Measurements from ENCODE around the gene ROR1.

Gene ROR1

GRCh38 chr1:63859480-63860275 lies 85.9 kb downstream of the ROR1 start:
- no peak for TF ChIP-seq CTCF (IDR thresholded peaks at IDR 0.05; ENCODE audit: low read depth, low read length)
- no peak for DNase-seq (ENCODE audit: low read depth in 2 of 2)
- no peak overlapping the region for H3K4me3 ChIP-seq (replicated peaks in 1 of 2; ENCODE audit: low read depth in 2 of 2, low read length in 2 of 2)

- DNase-seq (ENCODE audit: low read depth in 2 of 2) = no peak
- TF ChIP-seq CTCF (IDR thresholded peaks at IDR 0.05; ENCODE audit: low read depth, low read length) = no peak
- no peak overlapping the region for H3K4me3 ChIP-seq (replicated peaks in 1 of 2; ENCODE audit: low read depth in 2 of 2, low read length in 2 of 2)
Observed at GRCh38 chr1:63861052-63861691, 87.4 kb downstream of the ROR1 start.

GRCh38 chr1:63863145-63863544 lies 89.3 kb downstream of the ROR1 start:
- no peak overlapping the region for H3K4me3 ChIP-seq (replicated peaks in 1 of 2; ENCODE audit: low read depth in 2 of 2, low read length in 2 of 2)
- DNase-seq (ENCODE audit: low read depth in 2 of 2) = no peak
- no peak for TF ChIP-seq CTCF (IDR thresholded peaks at IDR 0.05; ENCODE audit: low read depth, low read length)

- no peak for DNase-seq (ENCODE audit: low read depth in 2 of 2)
- no peak for TF ChIP-seq CTCF (IDR thresholded peaks at IDR 0.05; ENCODE audit: low read depth, low read length)
- H3K4me3 ChIP-seq (replicated peaks in 1 of 2; ENCODE audit: low read depth in 2 of 2, low read length in 2 of 2) = no peak overlapping the region
Observed at GRCh38 chr1:63864224-63864641, 90.4 kb downstream of the ROR1 start.

GRCh38 chr1:63865561-63865960 lies 91.7 kb downstream of the ROR1 start:
- H3K4me3 ChIP-seq (replicated peaks in 1 of 2; ENCODE audit: low read depth in 2 of 2, low read length in 2 of 2) = no peak overlapping the region
- DNase-seq (ENCODE audit: low read depth in 2 of 2) = no peak
- TF ChIP-seq CTCF (IDR thresholded peaks at IDR 0.05; ENCODE audit: low read depth, low read length) = no peak

GRCh38 chr1:63866084-63866483 lies 92.3 kb downstream of the ROR1 start:
- no peak for DNase-seq (ENCODE audit: low read depth in 2 of 2)
- no peak for TF ChIP-seq CTCF (IDR thresholded peaks at IDR 0.05; ENCODE audit: low read depth, low read length)
- no peak overlapping the region for H3K4me3 ChIP-seq (replicated peaks in 1 of 2; ENCODE audit: low read depth in 2 of 2, low read length in 2 of 2)
